ENCODE measurements around the gene GABRR2.

Gene GABRR2

GRCh38 chr6:89315249-89315885 lies at the start of gene GABRR2:
GABRR2 (minus strand) TSS chr6:89315299; CDS start chr6:89315165, 134 bp downstream.
- DNase-seq = no peak

- DNase-seq = no peak
These were observed 49.5 kb upstream of the GABRR2 start for GRCh38 chr6:89364586-89364985.

- DNase-seq = no peak
These were observed 46.1 kb upstream of the GABRR2 start for GRCh38 chr6:89361171-89361570.

DNA sequence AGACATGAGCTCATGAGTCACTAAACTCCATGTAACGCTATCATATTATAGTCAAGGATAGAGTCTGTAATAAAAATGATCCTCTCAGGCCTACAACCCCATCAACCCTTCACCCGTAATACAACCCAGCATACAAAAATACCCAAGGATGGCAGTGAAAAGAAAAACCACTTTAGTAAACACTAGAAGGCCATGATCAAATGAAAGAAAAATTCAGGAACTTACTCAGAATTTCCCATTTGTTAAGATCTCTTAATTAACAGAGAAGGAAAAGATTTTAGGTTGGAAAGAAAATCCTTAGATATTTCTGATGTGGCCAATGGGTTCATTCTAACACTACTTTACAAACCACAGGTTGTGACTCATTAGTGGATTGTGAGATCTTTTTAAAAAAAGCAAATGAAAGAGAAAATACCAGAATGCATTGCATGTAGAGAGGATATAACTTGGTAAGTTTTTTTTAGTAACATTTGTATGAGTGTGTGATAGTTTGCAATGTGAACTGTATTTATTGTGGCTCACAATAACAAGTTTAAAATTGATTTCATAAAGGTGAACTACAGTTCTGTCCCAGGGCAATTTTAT lies 45.4 kb upstream of the GABRR2 start:
- no peak for DNase-seq

- DNase-seq = no peak
These were observed 44.5 kb upstream of the GABRR2 start for GRCh38 chr6:89359561-89359960.

DNA sequence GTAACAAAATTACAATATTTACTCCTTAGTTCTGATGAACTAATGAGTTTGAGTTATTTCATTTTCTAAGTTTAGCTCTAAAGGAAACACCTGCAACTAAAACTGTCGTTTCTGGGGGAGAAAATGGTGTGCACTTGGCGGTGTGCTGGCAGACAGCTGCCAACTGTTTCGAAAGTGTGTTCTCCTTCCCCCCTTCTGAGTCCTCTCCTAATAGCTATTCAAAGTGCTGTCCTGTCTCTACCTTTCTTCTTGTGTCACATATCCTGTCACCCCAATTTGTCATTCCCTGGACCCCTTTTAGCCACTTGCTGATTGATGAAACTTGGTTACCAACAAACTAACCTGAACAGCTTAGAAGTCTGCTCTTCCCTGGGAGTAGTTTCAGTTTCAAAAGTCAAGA lies 42.3 kb upstream of the GABRR2 start:
- DNase-seq = no peak

DNA sequence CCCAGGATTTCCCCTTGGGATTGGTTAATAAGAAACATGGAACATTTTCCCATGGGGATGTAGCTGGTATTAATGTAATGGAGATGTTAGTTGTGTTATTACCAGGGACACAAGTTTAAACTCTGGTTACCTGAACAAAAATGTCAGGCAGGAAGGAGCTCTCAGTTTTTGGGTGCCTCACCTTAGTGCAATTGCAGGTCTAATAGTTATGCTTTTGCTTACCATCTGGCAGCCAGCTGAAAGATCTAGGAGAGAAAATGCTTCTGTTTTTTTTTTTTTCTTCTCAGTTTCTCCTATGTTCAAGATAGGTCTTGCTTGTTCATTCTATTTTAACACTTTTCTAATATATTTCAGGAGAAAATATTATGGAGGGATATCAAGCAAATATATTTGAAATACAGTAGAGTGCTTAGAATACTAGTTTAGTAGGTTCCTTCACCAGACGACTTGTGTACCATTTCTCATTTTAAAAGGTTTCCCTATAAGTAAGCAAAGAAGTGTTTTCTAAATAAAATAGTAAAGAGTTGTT lies 41.6 kb upstream of the GABRR2 start:
- no peak for DNase-seq

- DNase-seq = no peak
These were observed 40.6 kb upstream of the GABRR2 start for GRCh38 chr6:89355511-89356194.

DNA sequence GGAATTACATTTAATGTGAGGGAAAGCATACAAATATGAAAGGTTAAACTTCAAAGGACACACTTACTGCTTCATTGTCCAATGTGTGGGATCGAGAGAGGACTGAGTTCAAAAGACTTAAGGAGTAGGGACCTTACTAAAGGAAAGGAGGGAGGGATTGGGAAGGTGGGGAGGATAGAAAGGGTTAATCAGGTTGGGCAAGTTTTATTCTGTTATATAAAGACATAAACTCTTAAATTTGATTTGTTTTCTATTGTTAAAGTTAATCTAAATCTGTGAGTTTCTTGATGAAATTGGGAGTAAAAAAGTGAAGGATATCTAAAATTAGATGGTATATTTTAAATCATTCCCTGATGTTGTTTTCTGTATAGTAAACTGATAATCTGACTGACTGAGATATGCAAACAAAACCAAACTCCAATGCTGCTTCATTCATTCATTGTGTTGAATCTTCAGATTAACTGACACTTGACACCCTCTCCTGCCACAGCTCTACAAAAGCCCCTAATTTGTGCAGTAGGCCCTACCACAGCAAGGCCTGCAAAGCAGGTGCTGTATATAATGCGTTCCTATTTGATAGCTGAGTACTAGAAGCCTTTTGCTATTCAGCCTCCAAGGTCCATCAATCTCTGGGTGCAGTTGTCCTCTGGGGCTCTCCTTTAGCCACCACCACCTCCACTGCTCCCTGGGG lies 38.7 kb upstream of the GABRR2 start:
- DNase-seq = no peak

- no peak for DNase-seq
These were observed 38.0 kb upstream of the GABRR2 start for GRCh38 chr6:89353118-89353556.

GRCh38 chr6:89352278-89353117 lies 37.4 kb upstream of the GABRR2 start, which contains the start of gene UBE2J1:
UBE2J1 (minus strand) TSS chr6:89352722; CDS start chr6:89352569, 153 bp downstream.
- peak; percentile 70 for DNase-seq

DNA sequence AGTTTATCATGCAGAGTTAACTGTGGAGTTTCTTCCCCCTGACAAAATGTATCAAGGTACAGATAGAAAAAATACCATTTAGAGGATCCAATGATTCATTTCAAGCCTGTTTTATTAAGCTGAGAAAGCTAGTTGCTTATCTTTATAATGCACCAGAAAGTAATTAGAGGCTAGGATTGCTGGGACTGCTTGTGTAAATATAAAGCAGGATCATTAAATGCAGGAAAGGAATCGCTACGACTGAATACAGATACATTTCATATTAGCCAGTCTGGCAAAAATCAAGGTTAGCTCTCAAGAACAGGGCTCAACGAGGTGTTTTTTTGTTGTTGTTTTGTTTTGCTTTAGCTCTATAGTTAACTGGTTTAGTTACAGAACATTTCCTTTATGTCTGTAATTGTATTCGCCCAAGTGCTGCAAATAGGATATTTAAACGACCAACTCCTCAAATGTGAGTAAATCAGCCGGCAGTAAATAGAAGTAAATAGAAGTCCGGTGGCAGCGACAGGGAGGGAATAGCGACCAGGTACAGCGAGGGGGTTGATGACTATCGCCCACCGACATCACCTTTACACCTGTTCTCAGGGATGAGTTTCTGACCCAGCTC lies 36.7 kb upstream of the GABRR2 start:
- no peak for DNase-seq

DNA sequence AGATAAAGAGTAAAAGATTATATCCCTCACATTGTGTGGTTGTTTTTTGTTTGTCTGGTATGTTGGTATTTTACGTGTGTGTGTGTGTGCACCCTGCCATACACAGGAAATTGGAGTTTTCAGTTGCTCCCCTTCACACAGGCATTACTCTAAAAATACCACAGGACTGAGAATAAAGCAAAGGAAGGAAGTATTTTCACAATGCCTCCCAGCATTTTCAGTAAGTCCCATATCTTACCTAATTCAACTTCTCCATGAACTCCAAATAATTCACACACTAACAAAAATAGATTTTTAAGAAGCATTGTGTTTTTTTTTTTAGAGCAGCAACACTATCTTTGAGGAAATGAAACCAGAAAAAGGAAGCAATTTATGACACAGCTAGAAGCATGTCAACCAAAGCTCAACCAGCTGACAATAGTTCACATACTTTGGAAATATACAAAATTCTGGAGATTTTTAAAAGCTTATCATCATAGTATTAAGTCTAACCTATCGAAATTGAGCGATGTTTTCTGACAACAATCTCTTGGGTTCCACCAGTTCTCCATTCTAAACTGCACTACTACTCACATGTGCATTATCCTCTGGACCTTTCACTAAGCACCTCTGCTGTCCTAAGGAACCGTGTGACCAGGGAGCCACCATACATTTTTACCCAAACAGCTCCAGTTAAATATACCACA lies 35.3 kb upstream of the GABRR2 start:
- no peak for DNase-seq

DNA sequence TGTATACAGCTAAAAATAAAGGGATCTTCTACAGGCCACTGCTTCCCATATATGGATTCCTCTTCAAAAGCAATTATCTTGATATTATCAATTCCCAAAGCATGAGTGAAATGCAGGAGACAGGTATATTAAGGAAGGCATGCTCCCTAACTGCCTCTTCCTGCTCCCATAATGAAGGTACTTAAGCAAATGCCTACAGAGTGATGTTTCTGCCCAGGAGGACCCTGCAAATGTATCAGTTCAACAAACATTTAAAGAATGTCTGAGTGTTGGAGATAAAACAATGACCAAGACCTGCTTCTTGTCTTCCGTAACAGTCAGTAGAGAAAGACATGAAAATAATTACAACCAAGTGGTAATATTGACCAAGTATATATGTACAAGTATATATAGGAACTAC lies 33.3 kb upstream of the GABRR2 start:
- DNase-seq = no peak

DNA sequence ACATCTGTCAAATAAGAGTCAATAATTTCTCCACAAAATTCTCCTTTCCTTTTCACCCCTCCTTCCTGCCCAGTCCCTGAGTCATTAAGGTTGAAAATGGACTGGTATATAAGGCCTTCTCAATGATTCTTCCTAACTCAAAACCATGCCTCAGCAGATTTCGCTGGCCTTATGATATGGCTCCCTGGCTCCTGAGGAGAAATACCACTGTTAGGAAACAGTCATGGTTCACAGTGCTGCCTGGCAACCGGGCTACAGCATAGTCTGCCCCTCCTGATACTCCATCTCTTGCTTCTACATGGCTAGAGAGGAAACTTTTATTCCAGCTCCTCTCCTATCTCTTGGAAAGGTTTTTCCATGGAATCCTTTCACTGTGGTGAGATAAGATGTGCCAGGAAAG lies 32.7 kb upstream of the GABRR2 start:
- DNase-seq = no peak

DNA sequence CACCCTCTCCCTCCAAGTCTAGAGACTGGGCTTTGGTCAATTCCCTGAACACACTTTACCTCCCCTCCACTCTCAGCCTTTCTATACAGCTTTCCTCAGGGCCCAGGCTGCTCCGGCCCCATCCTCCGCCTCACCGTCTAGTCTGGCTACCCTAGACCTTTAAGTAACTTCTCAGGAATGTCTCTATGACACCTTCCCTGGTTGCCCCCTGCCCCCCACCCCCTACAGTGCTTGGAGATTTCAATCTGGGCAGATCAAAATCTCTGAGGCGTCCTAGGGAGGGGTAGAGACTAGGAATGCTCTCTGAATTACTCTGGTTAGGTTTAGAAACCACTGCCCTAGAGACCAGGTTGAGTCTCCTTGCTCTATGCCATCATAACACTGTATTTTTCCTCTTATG lies 31.3 kb upstream of the GABRR2 start:
- no peak for DNase-seq

DNA sequence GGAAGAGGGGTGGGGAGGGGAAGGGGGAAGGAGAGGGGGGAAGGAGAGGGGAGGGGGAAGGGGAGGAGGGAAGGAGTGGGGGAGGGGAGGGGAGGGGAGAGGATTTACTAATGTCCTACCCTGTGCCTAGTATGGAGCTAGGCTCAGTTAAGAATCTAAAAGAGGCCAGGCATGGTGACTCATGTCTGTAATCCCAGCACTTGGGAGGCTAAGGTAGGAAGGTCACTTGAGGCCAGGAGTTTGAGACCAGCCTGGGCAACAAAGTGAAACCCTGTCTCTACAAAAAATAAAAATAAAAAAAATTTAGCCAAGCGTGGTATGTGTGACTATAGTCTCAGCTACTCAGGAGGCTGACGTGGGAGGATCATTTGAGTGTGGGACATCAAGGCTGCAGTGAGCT lies 24.5 kb upstream of the GABRR2 start:
- no peak for DNase-seq

DNA sequence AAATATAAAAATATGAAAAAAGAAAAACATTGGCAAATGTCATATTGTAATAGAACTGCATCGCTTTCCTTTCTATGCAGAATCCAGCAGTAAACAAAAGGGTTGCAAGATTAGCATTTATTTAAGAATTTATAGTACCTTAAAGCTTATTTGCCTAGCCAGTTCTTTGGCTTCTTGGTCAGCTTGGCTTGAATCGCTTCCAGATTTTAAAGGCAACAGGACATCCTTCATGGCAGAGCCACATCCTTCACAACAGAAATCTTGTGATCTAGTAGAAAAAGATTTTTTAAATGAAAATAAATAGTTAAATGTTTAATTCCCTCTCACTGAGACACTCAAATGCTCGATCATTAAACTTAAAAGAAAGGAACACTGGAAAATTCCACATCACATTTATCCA lies 20.1 kb upstream of the GABRR2 start:
- no peak for DNase-seq

DNA sequence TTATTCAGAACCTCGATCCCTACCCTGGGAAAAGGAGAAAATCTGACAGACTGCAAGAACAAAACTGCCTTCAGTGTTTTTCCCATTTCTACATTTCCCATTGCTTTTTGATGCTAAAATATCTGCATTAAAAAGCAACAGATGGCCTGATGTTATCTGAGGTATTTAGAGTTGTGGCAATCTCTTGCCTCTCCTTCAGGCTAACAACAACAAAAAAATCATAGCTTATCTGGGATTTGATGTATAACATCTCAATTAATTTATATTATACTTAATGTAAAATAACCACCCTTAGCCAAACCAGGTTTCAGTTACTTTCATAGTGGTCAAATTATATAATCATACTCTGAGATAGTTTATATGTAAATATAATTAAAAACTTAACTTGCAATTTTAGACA lies 15.8 kb upstream of the GABRR2 start:
- DNase-seq = no peak

GRCh38 chr6:89328976-89329375 lies 13.9 kb upstream of the GABRR2 start:
- DNase-seq = no peak

DNA sequence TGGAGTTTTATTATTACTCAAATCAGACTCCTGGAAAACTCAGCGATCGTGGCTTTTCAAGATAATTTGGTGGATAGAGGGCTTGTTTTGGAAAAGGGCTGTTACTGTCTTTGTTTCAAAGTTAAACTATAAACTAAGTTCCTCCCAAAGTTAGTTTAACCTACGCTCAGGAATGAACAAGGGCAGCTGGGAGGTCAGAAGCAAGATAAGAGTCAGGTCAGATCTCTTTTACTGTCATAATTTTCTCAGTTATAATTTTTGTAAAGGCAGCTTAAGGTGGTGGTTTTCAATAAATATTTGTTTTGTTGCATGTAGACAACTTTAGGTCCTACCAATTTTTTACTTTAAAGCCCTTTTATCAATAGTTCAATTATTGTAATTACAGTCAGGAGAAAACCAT lies 9.2 kb upstream of the GABRR2 start:
- no peak for DNase-seq
